HG03064 (cell line): ENCODE data around the gene SETBP1.

ENCODE experiments used
- ATAC-seq: cut with Tn5 transposase; IDR thresholded peaks from one replicate; pipeline ENCODE4 v1.9.1; 2021; ENCODE audit warnings: low read depth; ENCODE audit not compliant: unreplicated experiment

SETBP1 gene

GRCh38 chr18:44949967-44950366 is 269.3 kb downstream of the SETBP1 start:
- ATAC-seq: no peak

- ATAC-seq: no peak
These were observed 270.1 kb downstream of the SETBP1 start for GRCh38 chr18:44950685-44951195.

- no peak for ATAC-seq
These were observed 271.1 kb downstream of the SETBP1 start for GRCh38 chr18:44951748-44952147.

GRCh38 chr18:44954257-44954656 is 273.6 kb downstream of the SETBP1 start:
- ATAC-seq: no peak

- no peak for ATAC-seq
These were observed 275.1 kb downstream of the SETBP1 start for GRCh38 chr18:44955825-44956224.

GRCh38 chr18:44957025-44957424 is 276.3 kb downstream of the SETBP1 start:
- no peak for ATAC-seq

GRCh38 chr18:44957461-44957860 is 276.8 kb downstream of the SETBP1 start:
- no peak for ATAC-seq

GRCh38 chr18:44958040-44958439 is 277.4 kb downstream of the SETBP1 start:
- no peak for ATAC-seq

GRCh38 chr18:44958455-44958854 is 277.8 kb downstream of the SETBP1 start:
- no peak for ATAC-seq

- no peak for ATAC-seq
These were observed 278.3 kb downstream of the SETBP1 start for GRCh38 chr18:44959013-44959412.

GRCh38 chr18:44960580-44960979 is 279.9 kb downstream of the SETBP1 start:
- no peak for ATAC-seq

GRCh38 chr18:44961288-44961995 is 280.8 kb downstream of the SETBP1 start:
- ATAC-seq: no peak

GRCh38 chr18:44967599-44967998 is 286.9 kb downstream of the SETBP1 start:
- no peak for ATAC-seq

GRCh38 chr18:44968336-44968735 is 287.6 kb downstream of the SETBP1 start:
- no peak for ATAC-seq

- ATAC-seq: no peak
These were observed 288.6 kb downstream of the SETBP1 start for GRCh38 chr18:44969214-44969795.

GRCh38 chr18:44973282-44973681 is 292.6 kb downstream of the SETBP1 start:
- ATAC-seq: no peak

- no peak for ATAC-seq
These were observed 293.5 kb downstream of the SETBP1 start for GRCh38 chr18:44974174-44974573.

- no peak for ATAC-seq
These were observed 297.2 kb downstream of the SETBP1 start for GRCh38 chr18:44977856-44978255.

GRCh38 chr18:44979748-44980147 is 299.1 kb downstream of the SETBP1 start:
- no peak for ATAC-seq

- ATAC-seq: no peak
These were observed 300.4 kb downstream of the SETBP1 start for GRCh38 chr18:44981121-44981520.

GRCh38 chr18:44986933-44987332 is 306.2 kb downstream of the SETBP1 start:
- no peak for ATAC-seq

- no peak for ATAC-seq
These were observed 306.7 kb downstream of the SETBP1 start for GRCh38 chr18:44987371-44987770.
